SK-N-SH (cell line): ENCODE data around the gene CDHR3. TPM values are rescaled to one million over a fixed set of nuclear protein-coding genes. Genes with fewer than 3 reads are reported as not detected.

Source experiments
- CTCF ChIA-PET: fragments of 300-600, 350-600 bp; formaldehyde crosslinking; extraction: SDS; loops from one replicate; lab custom pipeline; 2021; lab: Yijun Ruan, JAX
- POLR2A ChIA-PET: fragments of 350-600 bp; sonication (Branson Sonifier 250); formaldehyde crosslinking; extraction: SDS; loops from one replicate; lab custom pipeline; 2020; ENCODE audit warnings: antibody characterized with exemption, inconsistent platforms; lab: Yijun Ruan, JAX
- DNase-seq: peaks from one replicate; pipeline ENCODE4 v3.0.0; 2012
- H2AFZ ChIP-seq: fragments of 200-600 bp; sonication (generic); 2 replicates; pipeline ENCODE4 v1.8.1; 2016; ENCODE audit warnings: antibody characterized with exemption, mild to moderate bottlenecking, low read depth
- H3F3A ChIP-seq: fragments of 200-600 bp; sonication (generic); replicated peaks from 2 replicates; pipeline ENCODE3; 2016; ENCODE audit warnings: antibody characterized with exemption, mild to moderate bottlenecking; ENCODE audit not compliant: insufficient read depth
- H3K27ac ChIP-seq, 2 experiments: fragments of 200-500 bp in 1 of 2; fragments of 200-600 bp in 1 of 2; sonication (Bioruptor generic) in 1 of 2; sonication (generic), shearing (Covaris generic) in 1 of 2; 2 replicates each; pipeline versions ENCODE4 v1.5.1 to v1.6.1; 2014 to 2016; ENCODE audit warnings: low read depth in 2 of 2, inconsistent platforms in 1 of 2, low read length in 1 of 2, mild to moderate bottlenecking in 1 of 2, mixed read lengths in 1 of 2
- H3K27me3 ChIP-seq: fragments of 200-600 bp; sonication (generic), shearing (Covaris generic); 2 replicates; pipeline ENCODE4 v1.6.1; 2016; ENCODE audit warnings: mixed run types; ENCODE audit not compliant: insufficient read depth
- H3K36me3 ChIP-seq, 2 experiments: fragments of 200-500 bp in 1 of 2; fragments of 200-600 bp in 1 of 2; sonication (Bioruptor generic) in 1 of 2; sonication (generic) in 1 of 2; replicated peaks in 1 of 2; 2 replicates each; pipeline versions ENCODE3 to v1.5.1; 2014 to 2016; ENCODE audit warnings: low read length in 1 of 2, mild to moderate bottlenecking in 1 of 2; ENCODE audit not compliant: insufficient read depth in 2 of 2, control insufficient read depth in 1 of 2
- H3K4me1 ChIP-seq, 2 experiments: fragments of 200-500 bp in 1 of 2; fragments of 200-600 bp in 1 of 2; sonication (Bioruptor generic) in 1 of 2; sonication (generic), shearing (Covaris generic) in 1 of 2; 2 replicates each; pipeline versions ENCODE4 v1.5.1 to v1.6.1; 2014 to 2016; ENCODE audit warnings: low read depth in 1 of 2, low read length in 1 of 2, mixed run types in 1 of 2; ENCODE audit not compliant: insufficient read depth in 2 of 2, control insufficient read depth in 1 of 2
- H3K4me2 ChIP-seq: fragments of 200-600 bp; sonication (generic), shearing (Covaris generic); 2 replicates; pipeline ENCODE4 v1.6.1; 2017; ENCODE audit warnings: mixed run types
- H3K4me3 ChIP-seq, 2 experiments: fragments of 200-500 bp in 1 of 2; fragments of 200-600 bp in 1 of 2; sonication (Bioruptor generic) in 1 of 2; sonication (generic), shearing (Covaris generic) in 1 of 2; 2 replicates each; pipeline versions ENCODE4 v1.5.1 to v1.8.1; 2014 to 2016; ENCODE audit warnings: low read depth in 2 of 2, inconsistent platforms in 1 of 2, low read length in 1 of 2, mild to moderate bottlenecking in 1 of 2, mixed read lengths in 1 of 2, moderate library complexity in 1 of 2
- H3K79me2 ChIP-seq: fragments of 200-600 bp; sonication (generic); 2 replicates; pipeline ENCODE4 v1.8.1; 2017; ENCODE audit warnings: mild to moderate bottlenecking; ENCODE audit not compliant: insufficient read depth
- H3K9ac ChIP-seq: fragments of 200-600 bp; sonication (generic); 2 replicates; pipeline ENCODE4 v1.6.1; 2017; ENCODE audit warnings: mixed run types
- H3K9me2 ChIP-seq: fragments of 200-600 bp; sonication (generic); 2 replicates; pipeline ENCODE4 v1.6.1; 2017; ENCODE audit warnings: mixed run types
- H3K9me3 ChIP-seq: fragments of 200-600 bp; sonication (generic); 2 replicates; pipeline ENCODE4 v1.6.1; 2017; ENCODE audit warnings: mixed run types, mild to moderate bottlenecking, moderate library complexity
- H4K20me1 ChIP-seq: fragments of 200-600 bp; sonication (generic); 2 replicates; pipeline ENCODE4 v1.6.1; 2017; ENCODE audit warnings: mild to moderate bottlenecking, mixed run types; ENCODE audit not compliant: insufficient read depth
- CHD2 ChIP-seq: fragments of 150-350 bp; IDR thresholded peaks from 2 replicates; pipeline ENCODE4 v1.6.1; 2018; ENCODE audit warnings: low read length; ENCODE audit not compliant: partially characterized antibody
- CTCF ChIP-seq: fragments of 200-600 bp; sonication (generic); IDR thresholded peaks from 2 replicates; pipeline ENCODE4 v1.6.1; 2017; ENCODE audit warnings: antibody characterized with exemption, mild to moderate bottlenecking, moderate library complexity
- MEF2A ChIP-seq: IDR thresholded peaks from 2 replicates; pipeline ENCODE4 v1.4.0; 2012; ENCODE audit warnings: low read depth, borderline replicate concordance
- NFIC ChIP-seq: IDR thresholded peaks from 2 replicates; pipeline ENCODE4 v1.4.0; 2012; ENCODE audit warnings: borderline replicate concordance
- POLR2AphosphoS5 ChIP-seq: IDR thresholded peaks from 2 replicates; pipeline ENCODE4 v1.6.1; 2012; ENCODE audit warnings: low read depth, low read length
- RFX5 ChIP-seq: IDR thresholded peaks from 2 replicates; pipeline ENCODE4 v1.6.1; 2012; ENCODE audit warnings: mild to moderate bottlenecking, improper control_type of control experiment, low read length
- TAF1 ChIP-seq: IDR thresholded peaks from 2 replicates; pipeline ENCODE4 v1.6.1; 2012; ENCODE audit warnings: low read depth, mild to moderate bottlenecking, low read length, moderate library complexity, borderline replicate concordance
- TCF12 ChIP-seq: IDR thresholded peaks from 2 replicates; pipeline ENCODE4 v1.4.0; 2012
- TEAD4 ChIP-seq: IDR thresholded peaks from 2 replicates; pipeline ENCODE4 v1.4.0; 2012; ENCODE audit warnings: mild to moderate bottlenecking, borderline replicate concordance; ENCODE audit not compliant: insufficient read depth
- USF1 ChIP-seq: IDR thresholded peaks from 2 replicates; pipeline ENCODE4 v1.4.0; 2012; ENCODE audit warnings: low read depth, borderline replicate concordance
- USF2 ChIP-seq: fragments of 150-350 bp; IDR thresholded peaks from 2 replicates; pipeline ENCODE4 v1.6.1; 2017; ENCODE audit warnings: antibody characterized with exemption, low read length, low read depth, borderline replicate concordance
- ZBTB33 ChIP-seq: IDR thresholded peaks from 2 replicates; pipeline ENCODE4 v1.4.0; 2012; ENCODE audit warnings: low read depth, borderline replicate concordance
- WGBS: methylation state at CpG from one replicate; pipeline ENCODE4 v1.1.6; 2017; ENCODE audit warnings: low lambda C conversion rate; 5-methylcytosine and 5-hydroxymethylcytosine counted together
- polyA plus RNA-seq, 3 experiments: library from polyadenylated mRNA; depleted of rRNA; stranded (reverse); fragments of >200 nt; gene quantifications; 2 replicates each; pipeline ENCODE4 v1.2.3, GENCODE V29; 2012

Gene CDHR3
- polyA plus RNA-seq, 1 of the 3 experiments (the other 2 are of a cell fraction), result 7.5 TPM

GRCh38 chr7:105985672-105986215 lies 22.7 kb downstream of the CDHR3 start:
- no peak for DNase-seq
- H3K4me3 ChIP-seq, result no peak overlapping the region
- no peaks in the 10 kb centered on the region for H4K20me1 ChIP-seq
- H3K4me1 ChIP-seq, result peaks cover 5 to 9% of the 10 kb centered on the region in 2 experiments; a peak in 3 of 4 replicates
- H3K9ac ChIP-seq, result no peak overlapping the region
- H3K36me3 ChIP-seq, result no peaks in the 10 kb centered on the region
- TF ChIP-seq NFIC (no peak), RFX5 (no peak), TAF1 (no peak), POLR2AphosphoS5 (no peak), USF1 (no peak), MEF2A (no peak), TEAD4 (no peak), CTCF (no peak), CHD2 (no peak), USF2 (no peak), TCF12 (no peak), ZBTB33 (no peak)
- TF ChIP-seq, all 33 proteins: peak for 0
- Histone ChIP-seq H3F3A (no peaks in the 10 kb centered on the region), H3K9me3 (no peaks in the 10 kb centered on the region), H2AFZ (no peak overlapping the region), H3K9me2 (no peaks in the 10 kb centered on the region), H3K27me3 (no peaks in the 10 kb centered on the region), H3K79me2 (no peaks in the 10 kb centered on the region), H3K4me2 (no peak overlapping the region), H3K27ac (no peak overlapping the region)
- WGBS, result 70% methylated on average over 2 of the region's 2 CpGs
- ChIA-PET CTCF (interaction anchor here (1.0 to 1.5 kb wide), 4 partner anchors 23 to 58 kb away, joined by 3 to 4 read pairs (median 3); no protein-coding TSS in a partner anchor), POLR2A (no interaction called here)
